Pancreas (tissue), 10 donors: Measurements from ENCODE around the gene TRAF5. TPM values are rescaled to one million over a fixed set of nuclear protein-coding genes. Genes with fewer than 3 reads are reported as not detected.
"Not testable (repeated sequence)": the region's sequence is repeated elsewhere in the genome, so short reads cannot be mapped to it uniquely, and the experiment has no call there.

Source experiments
- ATAC-seq, 4 donors: fragments of 200-7000 bp; cut with Tn5 transposase; one replicate each; pipeline versions ENCODE4 v1.8.0 to v1.9.1; 2020; ENCODE audit warnings: mild to moderate bottlenecking in 4 of 4, moderate library complexity in 4 of 4
- DNase-seq, 6 donors: peaks; one replicate each; pipeline ENCODE4 v3.0.0-alpha.2; 2020
- FAIRE-seq: peaks from 2 replicates; lab custom pipeline; 2012; peaks lifted over from hg19 to GRCh38; lab: Jason Lieb, UNC
- H3K27ac ChIP-seq, 4 donors: fragments of 200-600 bp; sonication (generic); 1 replicate in 3 of 4; 2 replicates in 1 of 4; pipeline versions ENCODE4 v1.5.0 to v1.8.0; 2020
- H3K27me3 ChIP-seq, 4 donors: fragments of 200-600 bp; one replicate each; pipeline ENCODE4 v1.8.0; 2021
- H3K36me3 ChIP-seq, 3 donors: fragments of 200-600 bp; sonication (generic) in 1 of 3; one replicate each; pipeline versions ENCODE4 v1.5.0 to v1.8.0; 2020 to 2021
- H3K4me1 ChIP-seq, 3 donors: fragments of 200-600 bp; one replicate each; pipeline ENCODE4 v1.8.0; 2021
- H3K4me3 ChIP-seq, 4 donors: fragments of 200-600 bp; sonication (generic) in 2 of 4; one replicate each; pipeline versions ENCODE4 v1.5.0 to v1.8.0; 2020 to 2021
- H3K9me3 ChIP-seq, 4 donors: fragments of 200-600 bp; one replicate each; pipeline ENCODE4 v1.8.0; 2021
- CTCF ChIP-seq, 4 donors: fragments of 200-600 bp; sonication (generic) in 3 of 4; IDR thresholded peaks; one replicate each; pipeline versions ENCODE4 v1.5.0 to v1.8.0; 2021; ENCODE audit warnings: antibody characterized with exemption in 4 of 4
- WGBS, 2 donors: extraction: QIAGEN DNeasy Blood & Tissue Kit; methylation state at CpG; one replicate each; pipeline ENCODE4 v1.1.7; 2013; 5-methylcytosine and 5-hydroxymethylcytosine counted together
- intact Hi-C, 3 donors: fragments of 100-400 bp; cut with DNase I; formaldehyde crosslinking; loops; one replicate each; pipeline versions ENCODE4 v1.11.1 to v1.14.2; 2022
- polyA plus RNA-seq, 2 donors: library from polyadenylated mRNA; stranded (reverse); fragments of 200-250 nt; gene quantifications; one replicate each; pipeline ENCODE4 v1.2.3, GENCODE V29; 2013
- total RNA-seq, 6 donors: library from RNA; stranded (reverse); fragmentation: NEBNext Ultra II Directional in 4 of 6; extraction: Animal tissue kit (Norgen Biotek cat#: 25700) in 4 of 6; gene quantifications; one replicate each; pipeline versions ENCODE4 v1.2.1 to v1.2.4, GENCODE V29; 2021 to 2023
- donor health status: healthy with polysubstance abuse.
- donor health status: DM: no; HTN: no; CAD: no; lungs with moderate emphysema.
- donor health status: DM: no; HTN: no; CAD: no.
- donor health status: control.
- donor health status: control.
- donor health status: Bipolar disorder and iron deficiency.
- donor health status: DM: yes; HTN: yes; CAD: no.
- donor health status: DM: no; HTN: no; CAD: no.
- donor health status: DM: no; HTN: no; CAD: no.
- donor health status: DM: yes; HTN: yes; CAD: no.

TRAF5 gene
- total and polyA plus RNA-seq, 8 donors: 14.5 to 26.6 (median 23.2) TPM

- H3K27ac ChIP-seq: no peak overlapping the region
- no peaks in the 10 kb centered on the region for H3K9me3 ChIP-seq
- no peaks in the 10 kb centered on the region for H3K36me3 ChIP-seq
- H3K4me3 ChIP-seq: no peak overlapping the region
- WGBS, 2 donors: 70 to 81% methylated on average over 4 of the region's 4 CpGs
- intact Hi-C loops: loop anchor here in 1 of 3 donors (10.0 kb wide), 1 partner anchor 154 kb away; no protein-coding TSS in a partner anchor
- no peak for FAIRE-seq
- peaks cover 0 to 3% (median 0%) of the 10 kb centered on the region in 3 donors for H3K4me1 ChIP-seq
- no peak for TF ChIP-seq CTCF (IDR thresholded peaks at IDR 0.05)
- no peak for DNase-seq
- no peak for ATAC-seq
- H3K27me3 ChIP-seq: no peaks in the 10 kb centered on the region
Observed at GRCh38 chr1:211320980-211321379, 5.7 kb upstream of the TRAF5 start.

- intact Hi-C loops: loop anchor here in 1 of 3 donors (10.0 kb wide), 1 partner anchor 153 kb away; no protein-coding TSS in a partner anchor
- H3K4me1 ChIP-seq, H3K27ac ChIP-seq, H3K27me3 ChIP-seq, H3K4me3 ChIP-seq, DNase-seq, H3K36me3 ChIP-seq, H3K9me3 ChIP-seq, ATAC-seq, FAIRE-seq: not testable (repeated sequence)
- WGBS, 2 donors: 89 to 90% methylated on average over 7 of the region's 7 CpGs
Observed at GRCh38 chr1:211321646-211322045, 5.0 kb upstream of the TRAF5 start.

- Histone ChIP-seq H3K27me3 (no peaks in the 10 kb centered on the region), H3K4me3 (no peak overlapping the region), H3K36me3 (no peaks in the 10 kb centered on the region), H3K9me3 (no peaks in the 10 kb centered on the region), H3K4me1 (peaks cover 0 to 5% (median 0%) of the 10 kb centered on the region in 3 donors), H3K27ac (no peak overlapping the region)
- 21 to 29% methylated on average over 9 of the region's 9 CpGs for WGBS, 2 donors
- peak; percentile 27 to 61 (median 44) for TF ChIP-seq CTCF (IDR thresholded peaks at IDR 0.05)
- ATAC-seq (peak in 3 of 4 donors; percentile 52 to 69 (median 56)), DNase-seq (peak in 1 of 6 donors; percentile 51), FAIRE-seq (no peak)
- intact Hi-C loops: loop anchor here in 1 of 3 donors (10.0 kb wide), 1 partner anchor 151 kb away; no protein-coding TSS in a partner anchor
Observed at GRCh38 chr1:211323156-211324063, 3.2 kb upstream of the TRAF5 start.

- H3K27me3 ChIP-seq: no peaks in the 10 kb centered on the region
- no peaks in the 10 kb centered on the region for H3K9me3 ChIP-seq
- WGBS, 2 donors: 75 to 76% methylated on average over 11 to 12 of the region's 12 CpGs
- no peak overlapping the region for H3K4me3 ChIP-seq
- intact Hi-C loops: loop anchor here in 1 of 3 donors (10.0 kb wide), 1 partner anchor 150 kb away; no protein-coding TSS in a partner anchor
- no peak overlapping the region for H3K27ac ChIP-seq
- no peak for TF ChIP-seq CTCF (IDR thresholded peaks at IDR 0.05)
- FAIRE-seq (no peak), ATAC-seq (no peak), DNase-seq (peak in 1 of 6 donors; percentile 17)
- peaks cover 0 to 14% (median 0%) of the 10 kb centered on the region in 3 donors for H3K4me1 ChIP-seq
- H3K36me3 ChIP-seq: no peaks in the 10 kb centered on the region
Observed at GRCh38 chr1:211324992-211325775, 1.4 kb upstream of the TRAF5 start.

GRCh38 chr1:211326140-211326527 is 499 bp upstream of the TRAF5 start:
- H3K4me1 ChIP-seq: peaks cover 3 to 24% (median 8%) of the 10 kb centered on the region in 3 donors
- DNase-seq: peak in 1 of 6 donors; percentile 46
- no peak for FAIRE-seq

More at GRCh38 chr1:211326140-211326527, 499 bp upstream of the TRAF5 start:
- TF ChIP-seq CTCF (IDR thresholded peaks at IDR 0.05): no peak
- Histone ChIP-seq H3K27me3 (no peaks in the 10 kb centered on the region), H3K4me3 (peak overlapping the region in 3 of 4 donors; percentile 59 to 85 (median 67)), H3K9me3 (no peaks in the 10 kb centered on the region), H3K36me3 (no peaks in the 10 kb centered on the region), H3K27ac (peak overlapping the region in 2 of 4 donors; percentile 79 to 93)
- no peak for ATAC-seq
- WGBS, 2 donors: 63 to 68% methylated on average over 8 of the region's 8 CpGs
- intact Hi-C loops: loop anchor here in 1 of 3 donors (10.0 kb wide), 1 partner anchor 149 kb away; no protein-coding TSS in a partner anchor
